ENCODE measurements around the gene VANGL2. TPM values are rescaled to one million over a fixed set of nuclear protein-coding genes. Genes with fewer than 3 reads are reported as not detected.
"Not testable (repeated sequence)": the region's sequence is repeated elsewhere in the genome, so short reads cannot be mapped to it uniquely, and the experiment has no call there.

Gene VANGL2
- polyA plus RNA-seq, 4 donors: 0.27 to 20.6 (median 3.0) TPM

DNA sequence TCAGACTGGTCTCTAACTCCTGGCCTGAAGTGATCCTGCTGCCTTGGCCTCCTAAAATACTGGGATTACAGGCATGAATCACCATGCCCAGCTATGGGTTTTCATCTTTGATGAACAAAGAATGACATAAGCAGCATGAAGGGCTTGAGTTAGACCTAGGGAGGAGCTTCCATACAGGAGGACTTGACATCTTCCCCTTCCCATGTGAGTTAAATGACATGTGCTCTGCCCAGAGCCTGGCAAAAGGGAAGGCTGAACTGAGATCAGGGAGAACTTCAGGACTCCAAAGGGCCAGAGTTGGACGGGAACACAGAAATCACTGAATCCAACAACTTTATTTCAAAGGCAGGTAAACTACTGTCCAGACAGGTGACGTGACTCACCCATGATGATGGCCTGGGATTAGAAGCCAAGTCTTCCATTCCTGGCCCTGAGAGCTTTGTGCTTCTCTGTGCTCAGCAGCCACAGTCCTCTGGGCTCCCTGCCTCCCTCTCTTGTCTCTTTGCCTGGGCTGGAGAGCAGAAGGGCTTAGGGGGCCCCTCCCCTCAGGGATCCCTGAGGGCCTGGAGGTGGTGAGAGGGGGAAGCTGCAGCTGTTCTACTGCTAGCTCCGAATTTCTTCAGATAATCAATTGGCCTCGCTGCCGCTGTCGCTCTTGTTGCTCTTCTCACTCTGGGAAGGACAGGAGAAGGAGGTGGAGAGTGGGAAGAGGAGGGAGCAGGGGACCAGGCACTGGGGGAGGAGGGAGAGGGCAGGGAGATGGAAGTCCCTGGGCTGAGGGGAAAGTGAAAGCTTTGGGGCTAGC, 25.9 kb upstream of the VANGL2 start:
- Histone ChIP-seq H3K36me3 (ENCODE audit: control insufficient read depth in 3 of 3, insufficient read depth in 2 of 3, low read depth in 1 of 3, low read length in 3 of 3) (no peaks in the 10 kb centered on the region), H3K4me3 (ENCODE audit: low read depth in 1 of 3, low read length in 3 of 3) (no peak overlapping the region), H3K9me3 (ENCODE audit: control insufficient read depth in 2 of 2, insufficient read depth in 1 of 2, low read depth in 1 of 2, low read length in 1 of 2) (no peaks in the 10 kb centered on the region), H3K27me3 (ENCODE audit: control insufficient read depth in 3 of 3, insufficient read depth in 3 of 3, low read length in 3 of 3) (no peaks in the 10 kb centered on the region), H3K4me1 (ENCODE audit: control insufficient read depth in 3 of 3, insufficient read depth in 2 of 3, low read depth in 1 of 3, low read length in 2 of 3) (peaks cover 0 to 6% (median 0%) of the 10 kb centered on the region in 3 donors), H3K27ac (ENCODE audit: low read depth in 1 of 3, low read length in 2 of 3) (no peak overlapping the region)
- WGBS, 3 donors: 57 to 80% (median 78%) methylated on average over 6 of the region's 6 CpGs
- FAIRE-seq (no peak), DNase-seq (no peak)

- Histone ChIP-seq H3K36me3 (ENCODE audit: control insufficient read depth in 3 of 3, insufficient read depth in 2 of 3, low read depth in 1 of 3, low read length in 3 of 3) (no peaks in the 10 kb centered on the region), H3K4me1 (ENCODE audit: control insufficient read depth in 3 of 3, insufficient read depth in 2 of 3, low read depth in 1 of 3, low read length in 2 of 3) (peaks cover 0 to 6% (median 0%) of the 10 kb centered on the region in 3 donors), H3K27ac (ENCODE audit: low read depth in 1 of 3, low read length in 2 of 3) (peak overlapping the region in 1 of 3 donors; percentile 6), H3K27me3 (ENCODE audit: control insufficient read depth in 3 of 3, insufficient read depth in 3 of 3, low read length in 3 of 3) (no peaks in the 10 kb centered on the region), H3K9me3 (ENCODE audit: control insufficient read depth in 2 of 2, insufficient read depth in 1 of 2, low read depth in 1 of 2, low read length in 1 of 2) (no peaks in the 10 kb centered on the region), H3K4me3 (ENCODE audit: low read depth in 1 of 3, low read length in 3 of 3) (no peak overlapping the region)
- DNase-seq: no peak
- FAIRE-seq: no peak
- 32 to 64% (median 48%) methylated on average over 9 of the region's 9 CpGs for WGBS, 3 donors
Measured at GRCh38 chr1:160375788-160376524, 24.4 kb upstream of the VANGL2 start.

- H3K27ac ChIP-seq (ENCODE audit: low read depth in 1 of 3, low read length in 2 of 3): no peak overlapping the region
- FAIRE-seq: no peak
- peak; percentile 70 to 76 for DNase-seq
Measured at GRCh38 chr1:160376525-160377131, 23.7 kb upstream of the VANGL2 start.

DNA sequence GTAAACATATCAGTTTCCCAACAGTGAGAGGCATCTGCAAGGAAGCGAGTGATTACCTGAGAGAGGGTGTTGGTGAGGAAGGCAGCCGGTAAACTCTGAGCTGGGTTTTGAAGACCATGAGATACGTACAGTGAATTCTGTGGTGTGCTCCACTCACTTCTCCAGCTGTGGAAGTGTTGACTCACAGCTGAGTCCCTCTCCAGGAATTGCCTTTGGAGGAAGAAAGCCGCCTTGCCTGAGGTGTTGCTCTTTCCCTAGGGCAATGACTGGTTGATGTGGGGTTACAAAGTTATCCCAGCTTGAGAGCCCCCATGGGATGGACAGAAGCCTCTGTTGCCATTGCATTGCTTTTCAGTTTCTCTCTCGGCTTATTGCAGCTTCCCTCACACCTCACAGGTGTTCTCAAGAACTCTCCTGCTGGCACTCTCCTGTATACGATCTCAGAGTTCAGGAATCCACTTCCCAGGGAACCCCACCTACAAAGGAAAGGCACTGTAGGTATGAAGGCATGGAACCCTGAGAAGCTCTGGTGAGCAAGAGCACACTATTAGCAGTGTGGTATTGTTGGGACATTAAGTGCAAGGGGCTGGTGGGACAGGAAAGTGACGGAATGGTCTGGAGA, 22.7 kb upstream of the VANGL2 start:
- no peaks in the 10 kb centered on the region for H3K27me3 ChIP-seq (ENCODE audit: control insufficient read depth in 3 of 3, insufficient read depth in 3 of 3, low read length in 3 of 3)
- no peaks in the 10 kb centered on the region for H3K9me3 ChIP-seq (ENCODE audit: control insufficient read depth in 2 of 2, insufficient read depth in 1 of 2, low read depth in 1 of 2, low read length in 1 of 2)
- WGBS, 3 donors: 68 to 78% (median 71%) methylated on average over 7 of the region's 7 CpGs
- DNase-seq (no peak), FAIRE-seq (no peak)
- H3K36me3 ChIP-seq (ENCODE audit: control insufficient read depth in 3 of 3, insufficient read depth in 2 of 3, low read depth in 1 of 3, low read length in 3 of 3): no peaks in the 10 kb centered on the region
- no peak overlapping the region for H3K4me3 ChIP-seq (ENCODE audit: low read depth in 1 of 3, low read length in 3 of 3)
- no peak overlapping the region for H3K27ac ChIP-seq (ENCODE audit: low read depth in 1 of 3, low read length in 2 of 3)
- peaks cover 0 to 6% (median 0%) of the 10 kb centered on the region in 3 donors for H3K4me1 ChIP-seq (ENCODE audit: control insufficient read depth in 3 of 3, insufficient read depth in 2 of 3, low read depth in 1 of 3, low read length in 2 of 3)

More at GRCh38 chr1:160376525-160377131, 23.7 kb upstream of the VANGL2 start:
- Histone ChIP-seq H3K27me3 (ENCODE audit: control insufficient read depth in 3 of 3, insufficient read depth in 3 of 3, low read length in 3 of 3) (no peaks in the 10 kb centered on the region), H3K4me3 (ENCODE audit: low read depth in 1 of 3, low read length in 3 of 3) (no peak overlapping the region), H3K9me3 (ENCODE audit: control insufficient read depth in 2 of 2, insufficient read depth in 1 of 2, low read depth in 1 of 2, low read length in 1 of 2) (no peaks in the 10 kb centered on the region), H3K36me3 (ENCODE audit: control insufficient read depth in 3 of 3, insufficient read depth in 2 of 3, low read depth in 1 of 3, low read length in 3 of 3) (no peaks in the 10 kb centered on the region), H3K4me1 (ENCODE audit: control insufficient read depth in 3 of 3, insufficient read depth in 2 of 3, low read depth in 1 of 3, low read length in 2 of 3) (peaks cover 0 to 6% (median 0%) of the 10 kb centered on the region in 3 donors)
- WGBS, 3 donors: 11 to 17% (median 13%) methylated on average over 5 of the region's 5 CpGs

DNA sequence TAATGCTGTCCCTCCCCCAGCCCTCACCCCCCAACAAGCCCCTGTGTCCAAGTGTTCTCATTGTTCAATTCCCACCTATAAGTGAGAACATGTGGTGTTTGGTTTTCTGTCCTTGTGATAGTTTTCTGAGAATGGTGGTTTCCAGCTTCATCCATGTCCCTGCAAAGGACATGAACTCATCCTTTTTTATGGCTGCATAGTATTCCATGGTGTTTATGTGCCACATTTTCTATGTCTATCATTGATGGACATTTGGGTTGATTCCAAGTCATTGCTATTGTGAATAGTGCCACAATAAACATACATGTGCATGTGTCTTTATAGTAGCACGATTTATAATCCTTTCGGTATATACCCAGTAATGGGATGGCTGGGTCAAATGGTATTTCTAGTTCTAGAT, 15.6 kb upstream of the VANGL2 start:
- not testable (repeated sequence) for H3K4me3 ChIP-seq (ENCODE audit: low read depth in 1 of 3, low read length in 3 of 3); H3K9me3 ChIP-seq (ENCODE audit: control insufficient read depth in 2 of 2, insufficient read depth in 1 of 2, low read depth in 1 of 2, low read length in 1 of 2); H3K27me3 ChIP-seq (ENCODE audit: control insufficient read depth in 3 of 3, insufficient read depth in 3 of 3, low read length in 3 of 3); H3K27ac ChIP-seq (ENCODE audit: low read depth in 1 of 3, low read length in 2 of 3); DNase-seq; H3K4me1 ChIP-seq (ENCODE audit: control insufficient read depth in 3 of 3, insufficient read depth in 2 of 3, low read depth in 1 of 3, low read length in 2 of 3); FAIRE-seq; H3K36me3 ChIP-seq (ENCODE audit: control insufficient read depth in 3 of 3, insufficient read depth in 2 of 3, low read depth in 1 of 3, low read length in 3 of 3)
- WGBS, 3 donors: 96% methylated on average over 2 of the region's 2 CpGs

DNA sequence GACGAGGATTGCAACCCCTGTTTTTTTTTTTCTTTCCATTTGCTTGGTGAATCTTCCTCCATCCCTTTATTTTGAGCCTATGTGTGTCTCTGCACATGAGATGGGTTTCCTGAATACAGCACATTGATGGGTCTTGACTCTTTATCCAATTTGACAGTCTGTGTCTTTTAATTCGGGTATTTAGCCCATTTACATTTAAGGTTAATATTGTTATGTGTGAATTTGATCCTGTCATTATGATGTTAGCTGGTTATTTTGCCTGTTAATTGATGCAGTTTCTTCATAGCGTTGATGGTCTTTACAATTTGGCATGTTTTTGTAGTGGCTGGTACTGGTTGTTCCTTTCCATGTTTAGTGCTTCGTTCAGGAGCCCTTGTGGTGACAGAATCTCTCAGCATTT, 12.0 kb upstream of the VANGL2 start:
- not testable (repeated sequence) for DNase-seq; H3K27me3 ChIP-seq (ENCODE audit: control insufficient read depth in 3 of 3, insufficient read depth in 3 of 3, low read length in 3 of 3); H3K4me1 ChIP-seq (ENCODE audit: control insufficient read depth in 3 of 3, insufficient read depth in 2 of 3, low read depth in 1 of 3, low read length in 2 of 3); H3K9me3 ChIP-seq (ENCODE audit: control insufficient read depth in 2 of 2, insufficient read depth in 1 of 2, low read depth in 1 of 2, low read length in 1 of 2); H3K36me3 ChIP-seq (ENCODE audit: control insufficient read depth in 3 of 3, insufficient read depth in 2 of 3, low read depth in 1 of 3, low read length in 3 of 3); H3K4me3 ChIP-seq (ENCODE audit: low read depth in 1 of 3, low read length in 3 of 3); H3K27ac ChIP-seq (ENCODE audit: low read depth in 1 of 3, low read length in 2 of 3); FAIRE-seq
- 52 to 78% (median 78%) methylated on average over 3 to 4 of the region's 4 CpGs for WGBS, 3 donors

DNA sequence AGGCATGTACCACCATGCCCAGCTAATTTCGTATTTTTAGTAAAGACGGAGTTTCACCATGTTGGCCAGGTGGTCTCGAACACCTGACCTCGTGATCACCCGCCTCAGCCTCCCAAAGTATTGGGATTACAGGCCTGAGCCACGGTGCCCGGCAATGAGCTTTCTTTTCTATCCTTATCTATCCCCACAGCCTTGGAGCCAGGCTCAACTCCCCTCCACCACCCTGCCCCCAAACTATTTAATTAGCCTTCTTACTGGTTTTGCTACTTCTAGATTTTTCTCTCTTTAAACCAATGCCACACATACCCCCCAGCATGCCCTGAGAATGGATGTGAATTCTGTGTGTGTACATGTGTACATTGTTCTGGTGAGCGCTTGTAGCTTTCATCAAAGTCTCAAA, 5.7 kb upstream of the VANGL2 start:
- no peak overlapping the region for H3K27ac ChIP-seq (ENCODE audit: low read depth in 1 of 3, low read length in 2 of 3)
- H3K4me1 ChIP-seq (ENCODE audit: control insufficient read depth in 3 of 3, insufficient read depth in 2 of 3, low read depth in 1 of 3, low read length in 2 of 3): peaks cover 2 to 17% (median 3%) of the 10 kb centered on the region in 3 donors
- no peaks in the 10 kb centered on the region for H3K27me3 ChIP-seq (ENCODE audit: control insufficient read depth in 3 of 3, insufficient read depth in 3 of 3, low read length in 3 of 3)
- 92 to 95% (median 93%) methylated on average over 8 of the region's 8 CpGs for WGBS, 3 donors
- H3K36me3 ChIP-seq (ENCODE audit: control insufficient read depth in 3 of 3, insufficient read depth in 2 of 3, low read depth in 1 of 3, low read length in 3 of 3): no peaks in the 10 kb centered on the region
- H3K4me3 ChIP-seq (ENCODE audit: low read depth in 1 of 3, low read length in 3 of 3): no peak overlapping the region
- FAIRE-seq (no peak), DNase-seq (no peak)
- no peaks in the 10 kb centered on the region for H3K9me3 ChIP-seq (ENCODE audit: control insufficient read depth in 2 of 2, insufficient read depth in 1 of 2, low read depth in 1 of 2, low read length in 1 of 2)

- no peaks in the 10 kb centered on the region for H3K9me3 ChIP-seq (ENCODE audit: control insufficient read depth in 2 of 2, insufficient read depth in 1 of 2, low read depth in 1 of 2, low read length in 1 of 2)
- peaks cover 2 to 26% (median 3%) of the 10 kb centered on the region in 3 donors for H3K4me1 ChIP-seq (ENCODE audit: control insufficient read depth in 3 of 3, insufficient read depth in 2 of 3, low read depth in 1 of 3, low read length in 2 of 3)
- no peak for FAIRE-seq
- H3K27me3 ChIP-seq (ENCODE audit: control insufficient read depth in 3 of 3, insufficient read depth in 3 of 3, low read length in 3 of 3): no peaks in the 10 kb centered on the region
- no peak overlapping the region for H3K4me3 ChIP-seq (ENCODE audit: low read depth in 1 of 3, low read length in 3 of 3)
- no peak for DNase-seq
- WGBS, 3 donors: 67 to 72% (median 69%) methylated on average over 1 of the region's 1 CpG
- no peaks in the 10 kb centered on the region for H3K36me3 ChIP-seq (ENCODE audit: control insufficient read depth in 3 of 3, insufficient read depth in 2 of 3, low read depth in 1 of 3, low read length in 3 of 3)
- peak overlapping the region in 1 of 3 donors; percentile 12 for H3K27ac ChIP-seq (ENCODE audit: low read depth in 1 of 3, low read length in 2 of 3)
Measured at GRCh38 chr1:160397651-160398050, 2.7 kb upstream of the VANGL2 start.
